Activated T-helper 9 cell treated with anti-CD3 and anti-CD28 coated beads, Interleukin-2, amount 50 U/mL, for 16 hours (primary cell): ENCODE data around the gene SLC49A4.

Experiments
- DNase-seq: peaks from one replicate; pipeline ENCODE4 v3.0.0-alpha.2; 2020; ENCODE audit warnings: low read depth

Gene SLC49A4

GRCh38 chr3:122785231-122785630, 9.6 kb upstream of the SLC49A4 start:
- DNase-seq = no peak

GRCh38 chr3:122786066-122786465, 8.8 kb upstream of the SLC49A4 start:
- no peak for DNase-seq

- DNase-seq = no peak
Observed at GRCh38 chr3:122787872-122788271, 7.0 kb upstream of the SLC49A4 start.

GRCh38 chr3:122789585-122790273, 5.1 kb upstream of the SLC49A4 start:
- no peak for DNase-seq

GRCh38 chr3:122793568-122794416, 1.1 kb upstream of the SLC49A4 start, which contains the start of gene HSPBAP1:
TSS of gene HSPBAP1 (minus strand) at chr3:122793831. CDS start at chr3:122793680, 151 bp downstream.
- DNase-seq = peak; percentile 84

- no peak for DNase-seq
Observed at GRCh38 chr3:122794483-122794778, 438 bp upstream of the SLC49A4 start.

GRCh38 chr3:122795674-122796195, 866 bp downstream of the SLC49A4 start:
- no peak for DNase-seq

GRCh38 chr3:122797291-122797690, 2.4 kb downstream of the SLC49A4 start:
- DNase-seq = no peak

- DNase-seq = no peak
Observed at GRCh38 chr3:122799322-122799721, 4.5 kb downstream of the SLC49A4 start.

- DNase-seq = no peak
Observed at GRCh38 chr3:122800031-122800430, 5.2 kb downstream of the SLC49A4 start.

- no peak for DNase-seq
Observed at GRCh38 chr3:122800706-122801237, 5.9 kb downstream of the SLC49A4 start.

- no peak for DNase-seq
Observed at GRCh38 chr3:122802323-122802722, 7.5 kb downstream of the SLC49A4 start.

GRCh38 chr3:122803977-122804376, 9.1 kb downstream of the SLC49A4 start:
- no peak for DNase-seq

GRCh38 chr3:122810734-122811133, 15.9 kb downstream of the SLC49A4 start:
- no peak for DNase-seq

GRCh38 chr3:122816587-122816986, 21.7 kb downstream of the SLC49A4 start:
- no peak for DNase-seq

- no peak for DNase-seq
Observed at GRCh38 chr3:122824465-122825381, 29.9 kb downstream of the SLC49A4 start.

GRCh38 chr3:122825460-122825859, 30.6 kb downstream of the SLC49A4 start:
- no peak for DNase-seq

- DNase-seq = no peak
Observed at GRCh38 chr3:122826278-122826677, 31.4 kb downstream of the SLC49A4 start.

- DNase-seq = no peak
Observed at GRCh38 chr3:122828281-122828680, 33.4 kb downstream of the SLC49A4 start.

- DNase-seq = no peak
Observed at GRCh38 chr3:122835590-122835989, 40.7 kb downstream of the SLC49A4 start.

- no peak for DNase-seq
Observed at GRCh38 chr3:122843604-122844003, 48.7 kb downstream of the SLC49A4 start.

GRCh38 chr3:122857019-122857418, 62.1 kb downstream of the SLC49A4 start:
- DNase-seq = no peak
